Omental fat pad (tissue), 4 donors: Measurements from ENCODE around the gene AXIN2. TPM values are rescaled to one million over a fixed set of nuclear protein-coding genes. Genes with fewer than 3 reads are reported as not detected.

Experiments used
- ATAC-seq: fragments of 150-250 bp; one replicate; pipeline ENCODE4 v1.9.1; 2016; ENCODE audit warnings: mild to moderate bottlenecking, moderate library complexity; ENCODE audit not compliant: low FRiP score
- DNase-seq: peaks from one replicate; pipeline ENCODE4 v3.0.0-alpha.2; 2019; ENCODE audit warnings: low spot score
- CTCF ChIP-seq, 3 donors: fragments of 450-650 bp; IDR thresholded peaks; one replicate each; pipeline ENCODE4 v1.5.1; 2016 to 2017; ENCODE audit warnings: antibody characterized with exemption in 3 of 3, mild to moderate bottlenecking in 3 of 3, moderate library complexity in 2 of 3
- total RNA-seq, 4 donors: library from RNA; depleted of rRNA; stranded (reverse); fragments of >200 nt; gene quantifications; one replicate each; pipeline ENCODE4 v1.1.0, GENCODE V29; 2016

AXIN2 gene
- 10 to 100 TPM in 3 of 4 donors, 1 to 10 TPM in 1; 8.3 to 20.2 (median 11.2) TPM for total RNA-seq

- TF ChIP-seq CTCF (IDR thresholded peaks at IDR 0.05): no peak
- DNase-seq: peak; percentile 64
- ATAC-seq: peak; percentile 85
Observed at GRCh38 chr17:65561452-65562205, at the start of gene AXIN2. TSS of gene AXIN2 (minus strand) at chr17:65561648. CDS start at chr17:65558620, 3,028 bp downstream.

- ATAC-seq: no peak
- no peak for DNase-seq
- no peak for TF ChIP-seq CTCF (IDR thresholded peaks at IDR 0.05)
Observed at GRCh38 chr17:65609749-65610148, 48.3 kb upstream of the AXIN2 start.

- ATAC-seq: no peak
- no peak for DNase-seq
- no peak for TF ChIP-seq CTCF (IDR thresholded peaks at IDR 0.05)
Observed at GRCh38 chr17:65609286-65609685, 47.8 kb upstream of the AXIN2 start.

GRCh38 chr17:65604070-65604469 lies 42.6 kb upstream of the AXIN2 start:
- ATAC-seq (no peak), DNase-seq (no peak)
- no peak for TF ChIP-seq CTCF (IDR thresholded peaks at IDR 0.05)

- ATAC-seq (no peak), DNase-seq (no peak)
Observed at GRCh38 chr17:65601881-65602280, 40.4 kb upstream of the AXIN2 start.

GRCh38 chr17:65601145-65601544 lies 39.7 kb upstream of the AXIN2 start:
- DNase-seq: no peak
- ATAC-seq: no peak
- no peak for TF ChIP-seq CTCF (IDR thresholded peaks at IDR 0.05)

More at GRCh38 chr17:65601881-65602280, 40.4 kb upstream of the AXIN2 start:
- TF ChIP-seq CTCF (IDR thresholded peaks at IDR 0.05): no peak

GRCh38 chr17:65600518-65600917 lies 39.1 kb upstream of the AXIN2 start:
- TF ChIP-seq CTCF (IDR thresholded peaks at IDR 0.05): no peak
- DNase-seq (no peak), ATAC-seq (no peak)
